Mesodermal cell (in vitro differentiated cells): ENCODE measurements around the gene CCNO.

ENCODE experiments used
- H3K27ac ChIP-seq: 2 replicates; pipeline ENCODE4 v1.7.0; 2013; ENCODE audit warnings: mild to moderate bottlenecking, low read depth, low read length, moderate library complexity; ENCODE audit not compliant: severe bottlenecking
- H3K36me3 ChIP-seq: 2 replicates; pipeline ENCODE4 v1.7.1; 2013; ENCODE audit warnings: mild to moderate bottlenecking, low read length, moderate library complexity; ENCODE audit not compliant: control insufficient read depth, insufficient read depth
- H3K4me1 ChIP-seq: one replicate; pipeline ENCODE4 v1.7.1; 2013; ENCODE audit warnings: mild to moderate bottlenecking, low read length; ENCODE audit not compliant: insufficient read depth, control insufficient read depth, poor library complexity, severe bottlenecking
- H3K4me3 ChIP-seq: 2 replicates; pipeline ENCODE4 v1.7.0; 2013; ENCODE audit warnings: low read length, control low read depth, mild to moderate bottlenecking; ENCODE audit not compliant: insufficient read depth, poor library complexity, severe bottlenecking; ENCODE audit errors: extremely low read depth
- H3K9me3 ChIP-seq: 2 replicates; pipeline ENCODE4 v1.7.1; 2013; ENCODE audit warnings: mild to moderate bottlenecking, low read length, moderate library complexity; ENCODE audit not compliant: control insufficient read depth
- WGBS, 2 experiments: methylation state at CpG; one replicate each; pipeline ENCODE4 v1.1.5; 2013; ENCODE audit warnings: missing lambda C conversion rate in 2 of 2; ENCODE audit not compliant: insufficient coverage in 2 of 2; 5-methylcytosine and 5-hydroxymethylcytosine counted together

CCNO gene

DNA sequence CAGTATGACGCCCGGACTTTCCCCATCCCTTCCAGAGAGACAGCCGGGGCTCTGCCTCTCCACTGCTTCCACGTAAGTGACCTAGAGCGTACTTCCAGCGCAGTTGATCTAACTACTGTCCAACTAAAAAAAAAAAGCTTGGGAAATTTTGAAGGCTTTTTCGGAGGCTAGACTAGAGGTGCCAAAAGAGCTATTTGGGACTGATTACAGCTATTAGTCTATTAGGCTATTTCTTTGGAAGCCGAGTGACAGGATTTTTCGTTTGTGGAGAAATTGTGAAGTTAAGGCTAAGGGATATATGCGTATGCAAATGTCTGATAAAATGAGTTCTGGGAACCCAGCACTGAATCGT, 1.5 kb downstream of the CCNO start:
- Histone ChIP-seq H3K27ac (no peak overlapping the region), H3K4me3 (peak overlapping the region; percentile 16), H3K4me1 (peaks cover 17% of the 10 kb centered on the region), H3K36me3 (no peaks in the 10 kb centered on the region), H3K9me3 (no peaks in the 10 kb centered on the region)
- 1 to 4% methylated on average over 8 of the region's 11 CpGs for WGBS, 2 experiments

DNA sequence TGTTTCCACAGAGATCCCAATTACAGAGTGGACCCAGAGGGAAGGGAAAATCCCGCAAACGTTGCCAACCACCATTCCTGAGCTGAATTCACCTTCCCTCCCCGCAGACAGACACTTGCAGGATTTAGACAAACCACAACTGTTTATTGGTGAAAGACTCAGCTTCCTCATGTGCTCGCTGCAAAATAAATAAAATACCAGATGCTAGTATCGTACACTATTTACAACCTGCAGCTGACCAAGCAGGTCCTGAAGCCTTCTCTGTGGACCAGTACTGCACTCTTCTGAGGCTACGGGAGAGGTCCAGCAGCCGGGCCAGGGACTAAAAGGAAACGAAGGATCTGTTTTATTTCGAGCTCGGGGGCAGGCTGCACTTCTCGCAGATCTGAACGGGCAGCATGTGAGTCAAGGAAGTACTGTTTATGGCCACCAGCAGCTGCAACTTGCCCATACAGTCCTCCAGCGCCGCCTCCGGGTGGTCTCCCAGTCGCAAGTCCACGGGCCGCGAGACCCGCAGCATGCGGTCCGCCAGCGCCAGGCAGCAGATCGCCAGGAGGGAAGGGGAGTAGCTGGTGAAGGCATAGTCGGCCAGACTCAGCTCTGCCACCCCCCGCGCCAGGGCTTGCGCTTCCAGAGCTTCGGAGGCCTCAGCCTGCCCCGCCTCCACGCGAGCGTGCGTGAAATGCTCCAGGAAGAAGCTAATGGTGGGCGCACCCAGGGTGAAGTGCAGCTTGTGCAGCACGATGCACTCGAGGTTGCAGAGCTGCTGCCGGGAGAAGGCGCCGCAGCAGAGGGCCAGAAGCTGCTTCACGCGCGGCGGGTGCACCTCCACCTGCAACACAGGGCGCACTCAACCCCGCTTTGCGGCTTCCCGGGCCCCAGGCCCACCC, 2.1 kb downstream of the CCNO start:
- 4 to 6% methylated on average over 44 to 47 of the region's 48 CpGs for WGBS, 2 experiments
- H3K36me3 ChIP-seq = no peaks in the 10 kb centered on the region
- H3K4me1 ChIP-seq = peaks cover 17% of the 10 kb centered on the region
- H3K4me3 ChIP-seq = peak overlapping the region; percentile 16
- H3K9me3 ChIP-seq = no peaks in the 10 kb centered on the region
- no peak overlapping the region for H3K27ac ChIP-seq

DNA sequence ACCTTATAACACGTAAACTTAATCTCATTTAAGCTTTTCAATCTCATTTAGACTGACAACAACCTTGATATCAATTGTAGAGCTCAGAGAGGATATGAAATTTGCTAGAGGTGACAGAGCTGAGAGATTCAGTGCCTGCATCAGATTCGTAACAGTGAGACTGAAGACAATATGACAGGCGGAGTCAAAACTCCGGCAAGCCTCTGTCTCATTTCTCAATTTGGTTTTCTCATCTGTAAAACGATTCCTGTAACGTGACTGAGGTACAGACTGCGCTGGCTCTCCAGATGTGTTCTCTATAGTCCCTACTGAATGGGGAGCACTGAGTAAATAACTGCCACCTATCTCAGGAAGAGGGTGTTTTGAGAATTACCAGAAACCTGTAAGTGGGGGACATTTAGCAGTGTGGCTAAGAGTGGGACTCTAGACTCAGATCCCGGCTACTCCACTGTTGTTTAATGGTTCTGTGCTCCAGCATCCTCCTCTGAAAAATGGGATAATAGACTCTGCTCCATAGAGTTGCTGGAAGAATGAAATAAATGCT, 3.2 kb downstream of the CCNO start:
- 54 to 56% methylated on average over 5 to 7 of the region's 8 CpGs for WGBS, 2 experiments
- Histone ChIP-seq H3K36me3 (no peaks in the 10 kb centered on the region), H3K4me1 (peaks cover 17% of the 10 kb centered on the region), H3K4me3 (no peak overlapping the region), H3K27ac (no peak overlapping the region), H3K9me3 (no peaks in the 10 kb centered on the region)

DNA sequence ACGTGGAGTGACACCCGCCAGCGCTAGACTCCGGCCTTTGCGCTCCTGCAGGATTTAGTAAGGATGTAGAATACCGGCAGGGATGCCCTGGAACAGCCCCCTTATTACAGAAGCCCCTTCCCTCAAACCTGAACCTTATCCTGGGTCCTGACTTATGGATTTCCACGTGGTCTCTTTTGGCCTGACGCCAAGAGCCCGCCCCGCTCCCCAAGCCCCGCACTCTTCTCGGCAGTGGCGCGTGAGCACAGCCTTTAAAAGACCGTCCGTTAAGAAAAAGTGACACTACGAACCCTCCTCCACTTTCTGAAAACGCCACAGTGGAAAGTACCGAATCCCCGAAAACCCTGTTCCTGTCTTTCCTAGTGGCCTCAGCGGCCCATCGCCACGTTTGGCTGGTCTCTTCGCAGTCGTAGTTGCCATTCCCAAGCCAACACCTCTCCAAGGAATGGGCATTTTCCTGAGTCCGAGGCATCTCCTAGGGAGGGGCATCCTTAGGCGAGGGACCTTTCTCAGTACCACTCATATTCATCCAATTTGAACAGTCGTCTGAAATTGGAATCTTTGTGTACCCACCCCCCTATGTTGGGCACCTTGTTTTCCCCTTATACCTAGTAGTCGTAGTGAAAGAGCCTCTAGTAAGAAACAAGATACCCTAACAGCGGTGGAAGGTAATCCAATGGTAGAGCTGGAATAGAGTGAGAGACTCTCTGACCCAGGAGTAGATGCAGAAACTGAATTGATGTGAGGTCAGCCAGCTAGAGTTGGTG, 5.6 kb downstream of the CCNO start:
- no peaks in the 10 kb centered on the region for H3K36me3 ChIP-seq
- peak overlapping the region; percentile 36 for H3K4me3 ChIP-seq
- no peaks in the 10 kb centered on the region for H3K9me3 ChIP-seq
- 3 to 5% methylated on average over 22 to 26 of the region's 30 CpGs for WGBS, 2 experiments
- H3K27ac ChIP-seq = no peak overlapping the region
- H3K4me1 ChIP-seq = peaks cover 17% of the 10 kb centered on the region

DNA sequence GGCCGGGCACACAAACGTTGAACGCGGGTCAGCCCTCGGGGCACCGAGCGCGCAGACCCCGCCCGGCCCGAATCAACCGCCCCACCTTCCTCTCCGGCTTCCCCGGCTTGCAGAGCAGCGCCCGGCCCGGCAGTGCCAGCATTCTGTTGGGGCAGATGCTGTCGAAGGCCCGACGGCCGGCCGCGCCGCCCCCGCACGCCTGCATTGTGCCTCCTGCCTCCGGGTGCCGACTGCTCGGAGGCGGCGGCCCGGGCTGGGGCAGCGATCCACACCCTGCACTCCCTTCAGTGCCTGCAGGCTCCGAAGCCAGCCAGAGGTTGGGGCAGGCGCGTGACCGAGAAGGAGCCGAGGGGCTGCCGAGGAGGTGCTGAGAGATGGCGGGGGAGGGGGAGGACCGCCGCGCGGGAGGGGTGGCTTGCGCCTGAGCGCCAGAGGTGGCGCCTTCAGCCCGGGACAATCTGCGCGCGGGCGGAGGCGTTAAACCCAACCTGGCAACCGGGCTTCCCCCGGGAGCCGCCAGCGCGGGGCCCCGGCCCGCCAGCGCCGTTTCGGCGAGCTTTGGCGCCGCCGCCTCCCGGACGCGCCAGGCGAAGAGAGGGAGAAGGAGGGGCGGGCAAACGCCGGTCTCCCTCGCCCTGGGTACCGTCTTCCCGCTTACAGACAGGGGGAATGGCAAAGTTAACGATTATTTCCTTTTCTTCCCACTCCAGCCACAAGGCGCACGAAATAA, 6.3 kb downstream of the CCNO start, which contains the start of gene MCIDAS:
MCIDAS (minus strand) TSS at position 382 of the 730 bp plus-strand sequence; CDS start at position 205, 177 bp downstream.
- no peaks in the 10 kb centered on the region for H3K9me3 ChIP-seq
- WGBS, 2 experiments = 0% methylated on average over 46 to 57 of the region's 80 CpGs
- no peaks in the 10 kb centered on the region for H3K36me3 ChIP-seq
- no peak within 1 kb of the TSS for H3K27ac ChIP-seq
- peaks cover 14% of the 10 kb centered on the region for H3K4me1 ChIP-seq
- H3K4me3 ChIP-seq = peak within 1 kb of the TSS; percentile 36

DNA sequence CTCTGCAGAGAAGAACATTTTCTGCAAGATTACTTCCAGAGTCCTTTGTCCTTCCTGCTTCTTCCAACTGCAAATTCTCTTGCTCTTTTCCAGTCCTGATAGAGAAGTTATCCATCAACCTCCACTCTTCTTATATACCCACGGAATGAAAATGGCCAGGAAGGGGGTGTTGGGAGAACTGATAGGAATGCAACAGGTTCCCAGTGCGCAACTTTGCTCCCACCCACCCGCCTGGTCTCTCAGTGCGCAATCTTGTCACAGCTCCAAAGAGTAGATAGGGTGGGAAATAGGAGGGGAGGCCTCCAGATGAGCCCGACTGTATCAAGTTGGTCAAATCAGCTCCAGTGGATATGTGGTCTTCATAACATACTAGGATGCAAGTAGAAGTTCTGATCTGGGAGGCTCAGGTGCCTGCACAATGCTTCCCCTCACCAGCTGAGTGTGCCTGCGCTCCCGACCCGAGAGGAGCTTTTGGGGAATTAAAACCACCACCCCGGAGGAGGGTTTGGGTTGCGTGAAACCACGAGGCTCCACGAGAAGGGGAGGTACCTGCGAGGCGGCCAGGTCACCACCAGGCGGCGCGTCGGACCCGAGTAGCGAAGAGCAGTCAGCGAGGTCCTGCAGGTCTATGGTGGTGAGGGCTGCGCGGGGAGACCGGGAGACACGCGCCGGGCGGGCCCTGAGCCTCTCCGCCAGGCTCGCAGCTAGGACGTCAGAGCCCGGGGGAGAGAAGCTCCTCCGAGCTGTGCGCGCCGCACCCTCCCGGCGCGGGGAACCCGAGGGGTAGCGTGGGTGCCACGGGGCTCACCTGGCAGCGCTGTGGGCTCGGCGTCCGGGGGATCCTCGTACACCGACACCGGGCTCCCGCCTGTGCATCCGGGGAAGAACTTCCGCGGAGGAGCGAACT, 7.1 kb downstream of the CCNO start:
- H3K9me3 ChIP-seq = no peaks in the 10 kb centered on the region
- peaks cover 10% of the 10 kb centered on the region for H3K4me1 ChIP-seq
- H3K4me3 ChIP-seq = peak overlapping the region; percentile 36
- H3K27ac ChIP-seq = no peak overlapping the region
- WGBS, 2 experiments = 3 to 4% methylated on average over 45 to 50 of the region's 54 CpGs
- no peaks in the 10 kb centered on the region for H3K36me3 ChIP-seq

DNA sequence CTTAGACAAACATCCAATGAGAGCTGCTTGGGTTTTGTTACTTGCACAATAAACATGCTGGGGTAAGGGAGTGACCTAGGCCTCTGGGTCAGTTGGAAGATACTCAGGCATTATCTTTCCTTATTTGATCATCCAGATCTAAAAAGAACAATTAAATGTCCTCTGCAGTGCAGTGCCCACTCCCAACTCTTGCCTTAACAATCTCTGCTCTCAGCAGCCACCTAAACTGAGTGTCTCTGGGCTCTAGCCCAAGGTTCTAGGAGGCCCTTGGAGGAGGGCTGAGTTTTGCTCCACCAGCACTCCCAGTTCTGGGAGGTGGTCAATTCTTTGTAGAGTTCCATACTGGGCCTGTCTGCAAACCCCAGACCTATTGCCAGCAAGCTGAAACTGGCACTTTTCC, 8.1 kb downstream of the CCNO start:
- no peaks in the 10 kb centered on the region for H3K36me3 ChIP-seq
- no peak overlapping the region for H3K4me3 ChIP-seq
- no peaks in the 10 kb centered on the region for H3K9me3 ChIP-seq

DNA sequence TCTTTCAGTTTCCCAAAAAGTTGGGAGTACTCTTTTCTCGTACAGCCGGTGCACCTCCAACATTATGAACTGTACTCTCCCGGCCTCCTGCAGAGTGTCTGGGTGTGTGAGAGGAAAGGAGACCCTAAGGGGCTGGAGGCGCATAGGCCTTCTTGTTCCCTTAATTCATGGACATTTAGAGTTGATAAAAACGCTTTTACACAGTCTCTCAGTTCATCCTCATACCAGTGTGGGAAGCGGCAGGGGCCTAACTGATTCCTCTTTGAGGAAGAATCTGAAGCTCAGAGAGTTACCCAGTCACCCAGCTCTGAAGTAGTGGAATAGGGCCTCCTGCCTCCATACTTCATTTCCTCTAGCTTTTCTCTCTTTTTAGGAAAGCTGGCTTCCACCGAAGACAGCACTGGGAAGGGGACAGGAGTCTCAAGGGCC, 9.6 kb downstream of the CCNO start:
- peaks cover 8% of the 10 kb centered on the region for H3K4me1 ChIP-seq
- no peaks in the 10 kb centered on the region for H3K36me3 ChIP-seq
- no peak overlapping the region for H3K4me3 ChIP-seq
- WGBS, 2 experiments = 6% methylated on average over 2 of the region's 7 CpGs; no CpG with 5 or more reads in 1 of the 2 experiments
- H3K9me3 ChIP-seq = no peaks in the 10 kb centered on the region
- no peak overlapping the region for H3K27ac ChIP-seq

More for the DNA sequence above, 8.1 kb downstream of the CCNO start:
- Histone ChIP-seq H3K4me1 (peaks cover 8% of the 10 kb centered on the region), H3K27ac (no peak overlapping the region)

DNA sequence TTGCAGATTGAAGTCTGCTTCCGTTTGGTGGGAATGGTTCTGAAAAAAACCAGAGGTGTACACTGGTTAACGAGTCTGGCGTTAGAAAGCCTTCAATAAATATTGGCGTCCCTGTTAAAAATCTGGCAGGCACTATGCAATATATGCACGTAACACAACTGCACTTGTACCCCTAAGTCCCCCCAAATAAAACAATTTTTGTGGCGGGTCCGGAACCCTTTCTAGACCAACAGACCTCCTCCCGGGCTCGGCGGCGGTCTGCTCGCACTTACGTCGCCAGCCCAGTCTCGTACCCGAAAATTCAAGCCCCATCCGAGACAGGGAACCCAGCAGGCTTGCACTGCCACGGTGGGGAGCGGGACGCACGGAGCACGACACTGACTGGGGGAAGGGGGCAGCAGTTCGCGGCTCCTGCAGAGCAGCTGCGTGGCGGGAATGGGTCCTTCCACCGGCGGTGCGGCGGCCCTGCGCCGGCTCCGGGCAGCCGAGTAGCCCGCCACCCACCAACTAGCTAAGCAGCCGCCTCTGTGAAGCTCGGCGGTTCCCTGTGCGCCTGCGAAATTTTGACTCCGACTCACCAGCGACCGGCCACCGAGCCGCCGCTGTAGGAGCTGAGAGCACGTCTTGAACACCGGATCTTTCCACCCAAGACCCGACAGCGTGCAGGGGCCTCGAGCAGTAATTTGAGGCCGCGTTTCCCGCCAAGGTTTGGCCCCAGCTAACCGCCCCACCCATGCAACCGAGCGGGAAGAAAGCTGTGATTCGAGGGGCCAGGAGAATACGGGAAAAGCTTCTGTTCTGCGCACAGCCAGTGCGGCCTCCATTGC, 10.2 kb downstream of the CCNO start:
- no peaks in the 10 kb centered on the region for H3K36me3 ChIP-seq
- H3K9me3 ChIP-seq = no peaks in the 10 kb centered on the region
- H3K4me1 ChIP-seq = peaks cover 8% of the 10 kb centered on the region
- no peak overlapping the region for H3K4me3 ChIP-seq
- WGBS, 2 experiments = 2% methylated on average over 46 to 55 of the region's 61 CpGs
- H3K27ac ChIP-seq = no peak overlapping the region
